GM23338 (cell line): ENCODE measurements around the gene NPC1. TPM values are rescaled to one million over a fixed set of nuclear protein-coding genes. Genes with fewer than 3 reads are reported as not detected.

Experiments
- ATAC-seq: fragments of 200-7000 bp; cut with Tn5 transposase; 3 replicates; pipeline ENCODE4 v1.9.1; 2020
- DNase-seq: peaks from one replicate; pipeline ENCODE4 v3.0.0-alpha.2; 2015; ENCODE audit warnings: low spot score
- H2AFZ ChIP-seq: fragments of 200-600 bp; sonication (generic); 2 replicates; pipeline ENCODE4 v1.8.0; 2016; ENCODE audit warnings: antibody characterized with exemption, mild to moderate bottlenecking, moderate library complexity
- H3F3A ChIP-seq: fragments of 200-600 bp; sonication (generic); replicated peaks from 2 replicates; pipeline ENCODE4 v1.8.0; 2017; ENCODE audit warnings: antibody characterized with exemption, mixed run types, low read depth
- H3K27ac ChIP-seq: fragments of 200-600 bp; sonication (generic); 2 replicates; pipeline ENCODE4 v1.6.1; 2016; ENCODE audit warnings: low read depth
- H3K27me3 ChIP-seq: fragments of 200-600 bp; sonication (generic); 2 replicates; pipeline ENCODE4 v1.8.0; 2016; ENCODE audit warnings: mild to moderate bottlenecking, mixed run types, moderate library complexity; ENCODE audit not compliant: insufficient read depth
- H3K36me3 ChIP-seq: fragments of 200-600 bp; sonication (generic); 2 replicates; pipeline ENCODE4 v1.8.0; 2016; ENCODE audit warnings: mild to moderate bottlenecking; ENCODE audit not compliant: insufficient read depth
- H3K4me1 ChIP-seq: fragments of 200-600 bp; sonication (generic); 2 replicates; pipeline ENCODE4 v1.8.0; 2016; ENCODE audit warnings: mild to moderate bottlenecking, moderate library complexity; ENCODE audit not compliant: insufficient read depth
- H3K4me2 ChIP-seq: fragments of 200-600 bp; sonication (generic); 2 replicates; pipeline ENCODE4 v1.7.1; 2017; ENCODE audit warnings: mixed run types
- H3K4me3 ChIP-seq: fragments of 200-600 bp; sonication (generic); 2 replicates; pipeline ENCODE4 v1.6.1; 2016; ENCODE audit warnings: mixed run types
- H3K79me2 ChIP-seq: fragments of 200-600 bp; sonication (generic); replicated peaks from 2 replicates; pipeline ENCODE4 v1.8.0; 2017; ENCODE audit warnings: mild to moderate bottlenecking; ENCODE audit not compliant: insufficient read depth
- H3K9me2 ChIP-seq: fragments of 200-600 bp; sonication (generic); 2 replicates; pipeline ENCODE4 v1.8.0; 2017; ENCODE audit not compliant: insufficient read depth
- H4K20me1 ChIP-seq: fragments of 200-600 bp; sonication (generic); replicated peaks from 2 replicates; pipeline ENCODE4 v1.8.0; 2017; ENCODE audit warnings: mild to moderate bottlenecking; ENCODE audit not compliant: insufficient read depth
- H3K27ac Mint-ChIP-seq: 2 replicates; pipeline ENCODE4 v1.8.0; 2020; ENCODE audit warnings: inconsistent platforms, mild to moderate bottlenecking, moderate library complexity, mixed read lengths
- H3K27me3 Mint-ChIP-seq: 3 replicates; pipeline ENCODE4 v1.8.0; 2022; ENCODE audit warnings: low read depth, mild to moderate bottlenecking, moderate library complexity, mixed read lengths, inconsistent platforms; ENCODE audit not compliant: insufficient read depth, poor library complexity
- H3K36me3 Mint-ChIP-seq: 3 replicates; pipeline ENCODE4 v1.8.0; 2021; ENCODE audit warnings: low read depth, mild to moderate bottlenecking, inconsistent platforms, moderate library complexity, mixed read lengths
- H3K4me1 Mint-ChIP-seq: 3 replicates; pipeline ENCODE4 v1.8.0; 2020; ENCODE audit warnings: mild to moderate bottlenecking, inconsistent platforms, mixed read lengths
- H3K4me3 Mint-ChIP-seq: 3 replicates; pipeline ENCODE4 v1.8.0; 2021; ENCODE audit warnings: moderate library complexity, mild to moderate bottlenecking, inconsistent platforms, mixed read lengths
- H3K9me3 Mint-ChIP-seq: 3 replicates; pipeline ENCODE4 v1.8.0; 2020; ENCODE audit warnings: moderate library complexity, mild to moderate bottlenecking, inconsistent platforms, mixed read lengths
- CREB1 ChIP-seq: fragments of 250-450 bp; sonication (Bioruptor Pico); IDR thresholded peaks from 2 replicates; pipeline ENCODE4 v1.5.0; 2020; ENCODE audit warnings: low read depth, mild to moderate bottlenecking, moderate library complexity
- EZH2 ChIP-seq: fragments of 200-600 bp; sonication (generic); IDR thresholded peaks from one replicate; pipeline ENCODE4 v1.8.0; 2017; ENCODE audit warnings: antibody characterized with exemption, mild to moderate bottlenecking, low read depth; ENCODE audit not compliant: unreplicated experiment
- EZH2phosphoT487 ChIP-seq: fragments of 200-600 bp; sonication (generic); IDR thresholded peaks from one replicate; pipeline ENCODE4 v1.8.1; 2018; ENCODE audit warnings: antibody characterized with exemption; ENCODE audit not compliant: unreplicated experiment
- JUNB ChIP-seq: IDR thresholded peaks from one replicate; pipeline ENCODE4 v1.6.1; 2016; ENCODE audit warnings: antibody characterized with exemption; ENCODE audit not compliant: unreplicated experiment
- NANOG ChIP-seq: IDR thresholded peaks from 2 replicates; pipeline ENCODE4 v1.6.1; 2016; ENCODE audit warnings: antibody characterized with exemption, borderline replicate concordance
- POLR2AphosphoS5 ChIP-seq: IDR thresholded peaks from 2 replicates; pipeline ENCODE4 v1.6.1; 2016; ENCODE audit warnings: antibody characterized with exemption, low read depth
- STAT1 ChIP-seq: IDR thresholded peaks from one replicate; pipeline ENCODE4 v1.6.1; 2016; ENCODE audit warnings: antibody characterized with exemption; ENCODE audit not compliant: unreplicated experiment
- ZNF114 ChIP-seq: fragments of 250-450 bp; sonication (Bioruptor Pico); IDR thresholded peaks from 2 replicates; pipeline ENCODE4 v1.5.0; 2020; ENCODE audit warnings: mild to moderate bottlenecking, moderate library complexity
- ZNF331 ChIP-seq: fragments of 250-450 bp; sonication (Bioruptor Pico); IDR thresholded peaks from 2 replicates; pipeline ENCODE4 v1.5.0; 2020; ENCODE audit warnings: low read depth, mild to moderate bottlenecking, moderate library complexity
- polyA plus RNA-seq: library from polyadenylated mRNA; unstranded; fragments of >200 nt; fragmentation: Nextera tagmentation; extraction: Ambion mirVana; gene quantifications from 2 replicates; pipeline ENCODE4 v1.2.1, GENCODE V29; 2016
- total RNA-seq: library from RNA; depleted of rRNA; stranded (reverse); fragments of >200 nt; shearing (Covaris generic); gene quantifications from 2 replicates; pipeline ENCODE4 v1.2.3, GENCODE V29; 2014
- TF ChIP-seq, protein P1 (sequence below), 2 experiments: fragments of 200-600 bp in 1 of 2; sonication (generic) in 1 of 2; conservative IDR thresholded peaks; 2 replicates each; pipeline versions ENCODE4 v1.5.1 to v1.6.1; 2016 to 2017; ENCODE audit warnings: antibody characterized with exemption in 2 of 2, low read depth in 2 of 2, mild to moderate bottlenecking in 2 of 2, moderate library complexity in 1 of 2
- TF ChIP-seq, protein P2 (sequence below): IDR thresholded peaks from one replicate; pipeline ENCODE4 v1.6.1; 2018; ENCODE audit warnings: antibody characterized with exemption; ENCODE audit not compliant: unreplicated experiment
- TF ChIP-seq, protein P3 (sequence below): IDR thresholded peaks from 2 replicates; pipeline ENCODE4 v1.6.1; 2016; ENCODE audit warnings: antibody characterized with exemption

Gene NPC1
- total and polyA plus RNA-seq, 2 experiments from 2014 or later = 18.4 to 45.1 TPM

DNA sequence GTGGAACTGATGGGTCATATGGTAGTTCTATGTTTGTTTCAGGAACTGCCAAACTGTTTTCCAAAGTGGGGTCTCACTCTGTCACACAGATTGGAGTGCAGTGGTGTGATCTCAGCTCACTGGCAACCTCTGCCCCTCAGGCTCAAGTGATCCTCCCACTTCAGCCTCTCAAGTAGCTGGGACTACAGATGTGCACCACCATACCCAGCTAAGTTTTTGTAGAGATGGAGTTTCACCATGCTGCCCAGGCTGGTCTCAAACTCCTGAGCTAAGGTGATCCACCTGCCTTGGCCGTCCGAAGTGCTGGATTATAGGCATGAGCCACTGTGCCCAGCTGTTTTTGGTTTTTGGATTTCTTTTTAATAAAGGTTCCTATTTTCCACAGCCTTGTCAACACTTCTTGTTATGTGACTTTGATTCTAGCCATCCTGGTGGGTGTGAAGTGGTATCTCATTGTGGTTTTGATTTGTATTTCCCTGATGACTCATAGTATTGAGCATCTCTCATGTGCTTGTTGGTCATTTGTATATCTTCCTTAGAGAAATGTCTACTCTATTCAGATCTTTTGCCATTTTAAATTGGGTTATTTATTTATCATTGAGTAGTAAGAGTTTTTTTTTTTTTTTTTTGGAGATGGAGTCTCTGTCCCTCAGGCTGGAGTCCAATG is 22.8 kb downstream of the NPC1 start:
- no peaks in the 10 kb centered on the region for H3K27me3 ChIP-seq
- H3F3A ChIP-seq = no peaks in the 10 kb centered on the region
- no peak overlapping the region for H3K4me3 Mint-ChIP-seq
- no peak overlapping the region for H3K27ac Mint-ChIP-seq
- H3K4me3 ChIP-seq = no peak overlapping the region
- no peaks in the 10 kb centered on the region for H3K79me2 ChIP-seq
- no peaks in the 10 kb centered on the region for H3K9me3 Mint-ChIP-seq
- H3K27me3 Mint-ChIP-seq = peaks cover 2% of the 10 kb centered on the region
- no peak for ATAC-seq
- H3K4me2 ChIP-seq = no peak overlapping the region
- no peaks in the 10 kb centered on the region for H3K9me2 ChIP-seq
- H3K4me1 Mint-ChIP-seq = no peaks in the 10 kb centered on the region
- H4K20me1 ChIP-seq = no peaks in the 10 kb centered on the region; the same call in 1 of the 2 replicates
- no peak overlapping the region for H2AFZ ChIP-seq
- no peak overlapping the region for H3K27ac ChIP-seq
- DNase-seq = no peak
- H3K4me1 ChIP-seq = no peaks in the 10 kb centered on the region
- TF ChIP-seq CREB1 (no peak), ZNF114 (CRISPR knock-in tag) (no peak)
- TF ChIP-seq, protein P1, sequence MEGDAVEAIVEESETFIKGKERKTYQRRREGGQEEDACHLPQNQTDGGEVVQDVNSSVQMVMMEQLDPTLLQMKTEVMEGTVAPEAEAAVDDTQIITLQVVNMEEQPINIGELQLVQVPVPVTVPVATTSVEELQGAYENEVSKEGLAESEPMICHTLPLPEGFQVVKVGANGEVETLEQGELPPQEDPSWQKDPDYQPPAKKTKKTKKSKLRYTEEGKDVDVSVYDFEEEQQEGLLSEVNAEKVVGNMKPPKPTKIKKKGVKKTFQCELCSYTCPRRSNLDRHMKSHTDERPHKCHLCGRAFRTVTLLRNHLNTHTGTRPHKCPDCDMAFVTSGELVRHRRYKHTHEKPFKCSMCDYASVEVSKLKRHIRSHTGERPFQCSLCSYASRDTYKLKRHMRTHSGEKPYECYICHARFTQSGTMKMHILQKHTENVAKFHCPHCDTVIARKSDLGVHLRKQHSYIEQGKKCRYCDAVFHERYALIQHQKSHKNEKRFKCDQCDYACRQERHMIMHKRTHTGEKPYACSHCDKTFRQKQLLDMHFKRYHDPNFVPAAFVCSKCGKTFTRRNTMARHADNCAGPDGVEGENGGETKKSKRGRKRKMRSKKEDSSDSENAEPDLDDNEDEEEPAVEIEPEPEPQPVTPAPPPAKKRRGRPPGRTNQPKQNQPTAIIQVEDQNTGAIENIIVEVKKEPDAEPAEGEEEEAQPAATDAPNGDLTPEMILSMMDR (conservative IDR thresholded peaks at IDR 0.05; ENCODE audit: low read depth in 2 of 2) = no peak
- peaks cover 49% of the 10 kb centered on the region for H3K36me3 ChIP-seq
- peaks cover 54% of the 10 kb centered on the region for H3K36me3 Mint-ChIP-seq

DNA sequence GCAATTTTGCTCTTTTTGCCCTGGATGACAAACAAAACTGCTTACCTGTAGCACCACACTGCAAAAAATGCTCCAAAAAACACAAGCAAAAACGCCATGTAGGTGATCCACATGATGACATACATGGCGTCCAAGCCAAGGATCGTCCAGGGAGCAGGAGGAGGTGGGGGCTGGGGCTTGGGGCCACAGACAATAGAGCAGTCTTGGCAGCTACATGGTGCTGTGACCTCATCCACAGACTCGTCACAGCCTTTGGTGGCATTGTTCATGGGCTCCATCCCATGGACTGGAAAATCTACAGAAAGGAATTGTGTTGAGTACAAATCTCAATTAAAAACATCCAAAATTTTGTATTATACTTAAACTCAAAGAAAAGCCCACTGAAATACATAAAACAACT is 26.1 kb downstream of the NPC1 start:
- H3K4me2 ChIP-seq = no peak overlapping the region
- no peak for ATAC-seq
- no peaks in the 10 kb centered on the region for H3K4me1 Mint-ChIP-seq
- TF ChIP-seq EZH2 = no peak
- no peak for TF ChIP-seq STAT1
- no peak for TF ChIP-seq CREB1
- TF ChIP-seq, protein P2, sequence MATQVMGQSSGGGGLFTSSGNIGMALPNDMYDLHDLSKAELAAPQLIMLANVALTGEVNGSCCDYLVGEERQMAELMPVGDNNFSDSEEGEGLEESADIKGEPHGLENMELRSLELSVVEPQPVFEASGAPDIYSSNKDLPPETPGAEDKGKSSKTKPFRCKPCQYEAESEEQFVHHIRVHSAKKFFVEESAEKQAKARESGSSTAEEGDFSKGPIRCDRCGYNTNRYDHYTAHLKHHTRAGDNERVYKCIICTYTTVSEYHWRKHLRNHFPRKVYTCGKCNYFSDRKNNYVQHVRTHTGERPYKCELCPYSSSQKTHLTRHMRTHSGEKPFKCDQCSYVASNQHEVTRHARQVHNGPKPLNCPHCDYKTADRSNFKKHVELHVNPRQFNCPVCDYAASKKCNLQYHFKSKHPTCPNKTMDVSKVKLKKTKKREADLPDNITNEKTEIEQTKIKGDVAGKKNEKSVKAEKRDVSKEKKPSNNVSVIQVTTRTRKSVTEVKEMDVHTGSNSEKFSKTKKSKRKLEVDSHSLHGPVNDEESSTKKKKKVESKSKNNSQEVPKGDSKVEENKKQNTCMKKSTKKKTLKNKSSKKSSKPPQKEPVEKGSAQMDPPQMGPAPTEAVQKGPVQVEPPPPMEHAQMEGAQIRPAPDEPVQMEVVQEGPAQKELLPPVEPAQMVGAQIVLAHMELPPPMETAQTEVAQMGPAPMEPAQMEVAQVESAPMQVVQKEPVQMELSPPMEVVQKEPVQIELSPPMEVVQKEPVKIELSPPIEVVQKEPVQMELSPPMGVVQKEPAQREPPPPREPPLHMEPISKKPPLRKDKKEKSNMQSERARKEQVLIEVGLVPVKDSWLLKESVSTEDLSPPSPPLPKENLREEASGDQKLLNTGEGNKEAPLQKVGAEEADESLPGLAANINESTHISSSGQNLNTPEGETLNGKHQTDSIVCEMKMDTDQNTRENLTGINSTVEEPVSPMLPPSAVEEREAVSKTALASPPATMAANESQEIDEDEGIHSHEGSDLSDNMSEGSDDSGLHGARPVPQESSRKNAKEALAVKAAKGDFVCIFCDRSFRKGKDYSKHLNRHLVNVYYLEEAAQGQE = no peak
- TF ChIP-seq, protein P3, sequence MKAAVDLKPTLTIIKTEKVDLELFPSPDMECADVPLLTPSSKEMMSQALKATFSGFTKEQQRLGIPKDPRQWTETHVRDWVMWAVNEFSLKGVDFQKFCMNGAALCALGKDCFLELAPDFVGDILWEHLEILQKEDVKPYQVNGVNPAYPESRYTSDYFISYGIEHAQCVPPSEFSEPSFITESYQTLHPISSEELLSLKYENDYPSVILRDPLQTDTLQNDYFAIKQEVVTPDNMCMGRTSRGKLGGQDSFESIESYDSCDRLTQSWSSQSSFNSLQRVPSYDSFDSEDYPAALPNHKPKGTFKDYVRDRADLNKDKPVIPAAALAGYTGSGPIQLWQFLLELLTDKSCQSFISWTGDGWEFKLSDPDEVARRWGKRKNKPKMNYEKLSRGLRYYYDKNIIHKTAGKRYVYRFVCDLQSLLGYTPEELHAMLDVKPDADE = no peak
- TF ChIP-seq, protein P1 (conservative IDR thresholded peaks at IDR 0.05; ENCODE audit: low read depth in 2 of 2) = no peak
- TF ChIP-seq ZNF331 (CRISPR knock-in tag) = no peak
- TF ChIP-seq POLR2AphosphoS5 = no peak
- no peak for TF ChIP-seq NANOG
- no peak for TF ChIP-seq JUNB
- TF ChIP-seq ZNF114 (CRISPR knock-in tag) = no peak
- TF ChIP-seq EZH2phosphoT487 = no peak

More for the DNA sequence above, 26.1 kb downstream of the NPC1 start:
- H4K20me1 ChIP-seq = 0 out of 2 replicates have a peak, but pooled peaks cover 4% of the 10 kb centered on the region
- Mint-ChIP-seq H3K27me3 (peaks cover 2% of the 10 kb centered on the region), H3K27ac (no peak overlapping the region), H3K36me3 (peaks cover 37% of the 10 kb centered on the region), H3K9me3 (no peaks in the 10 kb centered on the region; the same call in 2 of the 3 replicates), H3K4me3 (no peak overlapping the region)
- H3K36me3 ChIP-seq = peaks cover 50% of the 10 kb centered on the region
- H3K79me2 ChIP-seq = no peaks in the 10 kb centered on the region
- H3F3A ChIP-seq = no peaks in the 10 kb centered on the region
- H3K9me2 ChIP-seq = no peaks in the 10 kb centered on the region
- no peaks in the 10 kb centered on the region for H3K27me3 ChIP-seq
- H3K4me3 ChIP-seq = no peak overlapping the region
- DNase-seq = no peak
- H3K4me1 ChIP-seq = no peaks in the 10 kb centered on the region
- H2AFZ ChIP-seq = no peak overlapping the region
- H3K27ac ChIP-seq = no peak overlapping the region
